ENCODE measurements around the gene GLYR1.

The GLYR1 gene

DNA sequence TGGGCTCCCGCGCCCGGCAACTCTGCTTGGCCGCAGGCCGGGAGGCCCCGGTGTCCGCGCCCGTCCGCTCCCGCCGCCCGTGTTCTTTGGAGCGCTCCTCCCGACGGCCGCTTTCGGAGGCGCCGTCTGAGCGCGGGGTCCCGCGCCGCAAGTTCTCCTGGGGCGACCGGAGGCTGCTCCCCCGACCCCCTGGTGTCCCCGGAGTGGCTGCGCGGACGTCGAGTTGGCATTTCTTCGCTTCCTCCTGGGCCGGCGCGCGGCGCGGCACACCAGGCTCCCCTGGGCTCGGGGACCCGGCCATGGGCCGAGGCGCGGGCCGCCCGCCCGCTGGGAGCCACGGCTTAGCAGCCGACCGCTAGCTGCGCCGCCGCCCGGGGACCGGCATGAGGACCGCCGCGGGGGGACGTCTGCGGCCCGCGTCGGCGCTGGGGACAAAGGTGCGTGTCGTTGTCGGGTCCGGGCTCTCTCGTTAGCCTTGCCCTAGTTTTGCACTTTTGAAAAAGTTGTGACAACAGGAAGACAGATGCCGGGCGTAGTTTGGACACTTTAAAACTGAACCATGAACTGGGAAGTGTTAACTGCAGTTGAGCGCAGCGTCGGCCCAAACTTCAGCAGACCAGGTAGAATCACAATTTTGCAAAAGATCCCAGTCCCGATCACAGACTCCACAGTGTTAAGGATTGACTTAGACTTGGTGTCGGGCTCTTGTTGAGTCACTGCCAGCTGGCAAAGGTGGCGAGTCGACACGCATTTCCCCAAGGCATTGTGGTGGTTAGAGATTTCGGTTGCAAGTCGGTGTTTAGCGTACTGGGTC lies 893 bp upstream of the GLYR1 start:
- peak; percentile 17 for DNase-seq (ENCODE audit: low read depth)

- no peak for DNase-seq (ENCODE audit: low read depth)
These were observed 586 bp downstream of the GLYR1 start for GRCh38 chr16:4846503-4846900.

DNA sequence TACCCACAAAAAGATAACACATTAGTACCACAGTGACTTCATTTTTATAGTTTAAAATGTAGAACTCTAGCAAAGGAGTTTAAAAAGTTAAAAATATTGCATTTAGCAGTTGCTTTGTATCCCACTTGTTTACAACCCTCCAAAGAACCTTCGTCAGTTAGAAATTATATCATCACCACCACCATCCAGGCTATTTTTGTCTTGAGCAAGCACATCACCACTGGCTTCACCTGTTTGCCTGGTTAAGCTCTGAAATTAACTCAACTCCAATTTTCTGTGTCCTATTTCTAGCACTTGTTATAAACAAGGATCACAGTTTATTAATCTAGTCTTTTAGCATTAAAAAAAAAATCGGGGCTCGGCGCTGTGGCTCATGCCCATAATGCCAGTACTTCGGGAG lies 6.1 kb downstream of the GLYR1 start:
- DNase-seq (ENCODE audit: low read depth): no peak

GRCh38 chr16:4839942-4840341 lies 7.1 kb downstream of the GLYR1 start:
- no peak for DNase-seq (ENCODE audit: low read depth)

- DNase-seq (ENCODE audit: low read depth): no peak
These were observed 9.2 kb downstream of the GLYR1 start for GRCh38 chr16:4837733-4838501.

DNA sequence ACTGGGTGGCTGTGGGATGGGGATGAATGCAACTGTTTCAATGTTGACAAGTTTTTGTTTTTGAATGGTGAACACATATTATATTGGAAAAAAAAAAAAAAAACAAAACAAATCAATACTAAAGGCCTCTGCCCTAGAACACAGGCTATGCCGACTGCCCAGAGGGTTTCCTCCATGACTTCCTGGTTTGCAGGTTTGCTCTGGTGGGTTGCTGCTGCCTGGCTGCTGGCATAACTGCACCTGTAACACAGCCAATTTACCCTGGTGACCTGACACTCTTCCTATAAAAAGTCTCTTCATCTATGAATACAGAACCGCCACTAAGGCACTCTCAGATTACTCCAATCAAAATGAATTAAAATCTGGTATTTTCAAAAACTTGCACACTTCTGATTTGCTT lies 10.4 kb downstream of the GLYR1 start:
- DNase-seq (ENCODE audit: low read depth): no peak

DNA sequence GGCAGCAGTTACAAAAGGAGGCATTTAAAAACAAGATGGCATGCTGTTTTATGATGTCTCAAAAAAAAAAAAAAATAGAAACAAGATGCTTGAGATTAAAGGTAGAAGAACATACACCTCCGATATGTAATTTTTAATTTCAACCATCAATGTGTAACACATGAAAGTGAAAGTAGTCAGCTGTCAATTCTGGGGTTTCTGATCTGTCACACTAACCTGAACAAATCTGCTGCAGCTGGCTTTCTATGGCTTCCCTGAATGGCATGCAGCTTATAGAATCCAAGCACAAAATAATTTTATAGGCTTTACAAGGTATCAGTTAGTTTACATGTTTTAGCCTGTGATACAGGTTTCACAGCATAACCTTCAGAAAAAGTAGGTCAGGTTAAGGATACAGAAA lies 13.5 kb downstream of the GLYR1 start:
- DNase-seq (ENCODE audit: low read depth): no peak

DNA sequence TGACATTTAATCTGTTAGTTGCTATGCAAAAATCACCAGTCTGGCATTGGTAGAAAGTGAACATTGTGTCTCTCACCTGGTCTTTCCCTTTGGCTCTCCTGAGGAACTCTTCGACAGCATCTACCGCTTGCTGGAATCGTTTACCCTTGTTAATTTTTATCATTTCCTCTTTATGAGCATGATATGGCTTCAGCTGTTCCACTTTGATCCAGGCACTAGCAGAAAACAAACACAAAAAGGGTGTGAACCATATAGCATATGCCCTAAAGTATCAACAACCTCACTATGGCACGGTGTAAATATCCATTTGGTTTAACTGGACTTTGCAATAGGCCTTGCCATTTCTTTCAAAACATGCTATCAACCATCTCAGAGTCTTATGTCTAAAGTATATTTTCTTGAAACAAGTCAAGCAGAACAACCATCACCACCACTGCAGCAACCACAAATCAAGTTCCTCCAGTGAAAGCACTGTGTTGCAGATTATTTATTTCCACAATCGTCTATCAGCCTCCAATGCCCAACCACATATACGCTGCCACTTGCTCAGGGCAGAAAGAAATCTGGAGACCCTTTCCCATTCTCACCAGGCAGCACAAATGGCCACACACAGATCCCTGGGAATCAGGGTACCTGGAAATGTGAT lies 14.3 kb downstream of the GLYR1 start:
- DNase-seq (ENCODE audit: low read depth): no peak

GRCh38 chr16:4831616-4832015 lies 15.5 kb downstream of the GLYR1 start:
- DNase-seq (ENCODE audit: low read depth): no peak

GRCh38 chr16:4830408-4830807 lies 16.7 kb downstream of the GLYR1 start:
- no peak for DNase-seq (ENCODE audit: low read depth)

DNA sequence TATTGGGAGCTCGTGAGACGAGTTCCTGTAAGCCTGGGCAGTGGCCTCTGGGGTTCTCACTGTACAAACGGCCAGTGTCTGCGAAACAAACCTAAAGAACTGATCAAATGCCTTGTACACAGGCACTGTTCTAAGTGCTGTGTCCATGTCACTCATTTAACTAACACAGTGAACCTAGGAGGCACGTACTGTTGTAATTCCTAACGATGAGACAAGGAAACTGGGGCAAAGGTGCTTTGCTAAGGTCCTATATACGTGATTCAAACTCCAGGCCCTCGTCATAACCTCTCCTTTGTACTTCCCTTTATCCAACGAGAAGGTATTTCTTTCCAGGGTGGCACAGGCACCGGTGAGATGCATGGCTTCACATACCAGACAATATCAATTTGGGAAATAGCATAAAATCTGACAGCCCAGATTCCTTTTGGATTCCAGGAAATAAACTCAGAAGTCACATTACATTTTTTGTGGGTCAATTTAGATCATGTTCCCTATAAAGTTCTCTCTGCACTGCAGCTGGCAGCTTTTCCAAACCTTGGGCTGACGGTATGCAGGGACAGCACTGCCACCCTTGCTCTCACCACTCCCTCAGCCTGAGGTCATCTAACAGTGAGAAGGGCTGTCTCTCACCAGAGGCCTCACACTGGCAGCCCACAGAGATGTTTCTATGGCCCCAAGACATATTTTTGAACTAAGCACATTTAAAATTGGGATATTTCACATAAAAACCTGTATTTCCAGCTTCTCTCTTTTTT lies 18.3 kb downstream of the GLYR1 start:
- DNase-seq (ENCODE audit: low read depth): no peak

DNA sequence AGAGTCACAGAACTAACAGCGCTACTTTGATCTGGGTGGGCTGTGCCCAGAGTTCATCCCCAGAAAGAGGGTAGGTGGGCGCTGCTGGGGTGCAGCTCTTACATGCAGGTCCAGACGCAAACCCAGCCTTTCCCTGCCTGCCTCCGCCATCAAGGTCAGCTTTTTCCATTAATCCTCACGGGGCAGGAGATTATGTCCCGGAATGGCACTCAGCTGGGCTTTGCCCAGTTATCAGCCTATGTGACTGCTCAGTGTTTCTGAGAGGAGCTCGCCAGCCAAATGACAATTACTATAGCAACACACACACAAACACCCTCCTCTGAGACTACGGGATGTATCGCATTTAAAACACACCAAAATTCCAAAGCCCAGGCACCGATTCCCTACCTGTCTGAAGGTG lies 20.1 kb downstream of the GLYR1 start:
- no peak for DNase-seq (ENCODE audit: low read depth)

DNA sequence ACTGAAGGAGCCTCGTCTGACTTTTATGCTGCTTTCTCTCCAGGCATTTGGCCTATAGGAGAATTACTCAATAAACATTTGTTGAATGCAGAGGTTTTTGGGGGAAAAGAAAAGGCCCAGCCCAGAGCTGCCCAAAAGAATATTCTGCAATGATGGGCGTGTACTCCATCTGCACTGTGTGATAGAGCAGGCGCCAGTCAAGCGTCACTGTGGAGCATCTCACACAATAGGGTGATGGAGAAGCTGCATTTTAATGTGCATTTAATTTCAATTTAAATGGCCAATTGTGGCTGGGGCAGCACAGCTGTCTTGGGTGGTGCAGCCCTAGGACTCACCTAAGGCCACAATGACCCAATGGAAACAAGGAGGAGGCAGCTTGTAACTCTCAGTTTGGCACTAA lies 20.6 kb downstream of the GLYR1 start:
- DNase-seq (ENCODE audit: low read depth): no peak

DNA sequence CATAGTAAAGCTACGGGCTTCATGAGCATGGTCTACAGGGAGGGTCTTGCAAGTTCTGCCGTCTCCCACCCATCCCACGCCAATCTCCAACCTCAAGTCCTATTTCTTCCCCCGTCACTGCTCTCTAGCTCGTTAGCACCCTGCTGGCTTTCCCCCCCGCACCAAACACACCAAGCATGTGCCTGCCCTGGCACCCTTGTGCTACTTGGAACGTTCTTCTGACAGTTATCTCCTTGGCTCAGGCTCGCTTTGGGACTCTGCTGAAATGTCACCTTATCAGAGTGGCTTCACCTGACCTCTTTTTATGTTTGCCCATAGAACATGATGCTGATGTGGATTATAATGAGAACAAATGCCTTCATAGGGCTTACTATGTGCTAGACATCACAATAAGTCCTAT lies 21.9 kb downstream of the GLYR1 start:
- DNase-seq (ENCODE audit: low read depth): no peak

- DNase-seq (ENCODE audit: low read depth): no peak
These were observed 26.4 kb downstream of the GLYR1 start for GRCh38 chr16:4820652-4821051.

- DNase-seq (ENCODE audit: low read depth): no peak
These were observed 32.4 kb downstream of the GLYR1 start for GRCh38 chr16:4814542-4815173.

DNA sequence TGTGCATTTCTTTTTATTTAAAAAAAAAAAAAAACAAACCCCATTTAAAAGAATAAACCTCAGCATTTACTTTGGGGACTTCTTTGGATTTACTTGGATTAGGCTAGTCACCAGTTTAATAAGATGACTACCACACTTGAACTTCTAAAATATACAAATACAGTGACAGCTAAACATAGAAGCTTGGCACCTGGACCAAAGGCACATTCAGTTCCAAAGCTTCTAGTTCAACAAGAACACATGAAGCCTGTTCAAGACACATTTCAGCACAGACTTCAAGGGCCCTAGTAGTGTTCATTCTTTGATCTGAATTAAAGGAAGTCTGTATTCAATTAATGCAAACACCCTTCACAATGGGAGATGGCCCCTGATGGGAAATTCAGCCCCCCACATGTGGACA lies 33.0 kb downstream of the GLYR1 start:
- DNase-seq (ENCODE audit: low read depth): no peak

DNA sequence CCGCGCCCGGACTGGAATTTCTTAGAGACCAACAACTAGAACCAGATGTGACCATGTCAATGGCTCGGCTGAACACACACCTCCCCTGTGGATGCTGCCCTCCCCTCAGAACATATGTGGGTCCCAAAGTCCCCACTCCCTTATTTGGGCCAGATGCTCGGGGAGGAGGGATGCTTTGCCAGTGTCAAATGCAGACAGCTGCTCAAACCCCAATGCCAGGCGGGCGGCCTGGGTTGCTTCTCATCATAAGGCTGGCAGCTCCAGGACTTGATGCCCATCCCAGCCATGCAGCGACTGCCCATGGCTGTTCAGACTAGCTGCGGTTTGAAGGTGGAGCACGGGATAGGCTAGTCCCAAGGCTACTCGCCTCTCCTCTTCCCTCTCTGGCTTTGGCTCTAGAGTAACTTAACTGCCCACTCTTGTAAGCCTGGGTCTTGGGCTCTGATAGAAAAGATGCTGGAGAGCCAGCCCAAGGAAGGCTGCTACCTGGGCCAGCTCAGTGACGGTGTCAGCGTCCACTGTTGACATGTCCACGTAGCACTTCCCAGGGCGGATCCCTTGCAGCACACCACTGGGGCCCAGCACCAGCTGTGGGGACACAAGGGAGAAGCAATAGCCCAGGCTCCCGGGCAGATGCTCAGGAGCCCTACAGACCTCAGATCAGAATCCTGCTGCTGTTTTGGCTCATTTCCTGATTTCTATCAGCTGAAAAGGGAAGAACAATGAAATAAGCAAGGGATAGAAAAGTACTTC lies 33.7 kb downstream of the GLYR1 start:
- no peak for DNase-seq (ENCODE audit: low read depth)

DNA sequence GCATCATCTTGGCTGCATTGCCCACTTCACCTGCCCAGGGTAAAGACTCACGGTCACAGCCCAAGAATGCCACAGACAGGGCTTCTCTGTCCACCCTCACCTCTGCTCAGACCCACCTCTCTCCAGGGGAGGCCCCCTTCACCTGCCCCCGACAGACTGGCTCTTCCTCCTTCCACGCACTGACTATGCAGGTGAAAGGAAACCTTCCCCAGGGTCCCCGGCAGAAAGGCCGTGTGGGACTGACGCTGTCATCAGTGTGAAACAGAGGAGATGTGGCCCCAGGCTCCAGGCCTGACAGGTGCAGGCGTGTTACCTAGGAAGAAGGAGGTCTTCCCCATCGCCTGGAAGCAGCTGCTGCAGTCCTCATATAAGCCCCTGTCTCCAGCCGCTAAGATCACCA lies 35.3 kb downstream of the GLYR1 start:
- DNase-seq (ENCODE audit: low read depth): no peak

GRCh38 chr16:4811242-4811641 lies 35.8 kb downstream of the GLYR1 start:
- DNase-seq (ENCODE audit: low read depth): no peak

GRCh38 chr16:4806280-4806679 lies 40.8 kb downstream of the GLYR1 start:
- no peak for DNase-seq (ENCODE audit: low read depth)

Data from activated T-helper 9 cell treated with anti-CD3 and anti-CD28 coated beads, Interleukin-2, amount 50 U/mL, for 16 hours (primary cell).